Fibroblast of skin of left biceps (primary cell): Measurements from ENCODE around the gene NDOR1.
"Not testable (repeated sequence)": the region's sequence is repeated elsewhere in the genome, so short reads cannot be mapped to it uniquely, and the experiment has no call there.

Experiments
- DNase-seq, 2 experiments: peaks; one replicate each; pipeline ENCODE4 v3.0.0-alpha.2; 2013; ENCODE audit warnings: low read depth in 2 of 2

NDOR1 gene

DNA sequence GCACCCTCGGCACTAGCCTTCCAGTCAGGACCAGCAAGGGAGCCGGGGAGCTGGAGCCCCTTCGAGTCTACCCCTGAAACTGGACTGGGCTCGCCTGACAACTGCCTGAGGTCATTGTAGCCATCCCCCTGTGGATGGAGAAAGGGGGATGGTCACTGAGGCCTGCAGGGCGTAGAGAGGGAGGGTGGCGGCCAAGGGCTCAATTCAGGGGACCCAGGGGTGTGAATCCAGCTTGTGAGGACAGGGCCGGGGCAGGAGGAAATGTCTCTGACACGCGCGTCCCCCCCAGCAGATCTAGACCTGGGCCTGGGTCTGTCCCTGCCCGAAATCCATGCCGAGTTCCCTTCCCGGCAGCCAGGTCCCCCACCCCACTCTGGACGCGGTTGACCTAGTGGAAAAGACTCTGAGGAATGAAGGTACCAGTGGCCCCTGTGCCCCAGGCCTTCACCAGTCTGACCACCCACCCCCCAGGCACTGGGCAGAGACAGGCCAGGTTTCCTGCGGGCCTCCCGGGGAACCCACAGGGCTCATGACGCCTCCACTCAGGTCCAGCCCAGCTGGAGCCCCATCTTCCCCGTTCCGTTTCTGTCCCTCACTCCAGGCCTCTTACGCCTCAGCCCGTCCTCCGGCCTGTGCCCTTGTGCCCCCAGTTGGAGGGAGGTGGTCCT lies 26.0 kb downstream of the NDOR1 start:
- no peak for DNase-seq

DNA sequence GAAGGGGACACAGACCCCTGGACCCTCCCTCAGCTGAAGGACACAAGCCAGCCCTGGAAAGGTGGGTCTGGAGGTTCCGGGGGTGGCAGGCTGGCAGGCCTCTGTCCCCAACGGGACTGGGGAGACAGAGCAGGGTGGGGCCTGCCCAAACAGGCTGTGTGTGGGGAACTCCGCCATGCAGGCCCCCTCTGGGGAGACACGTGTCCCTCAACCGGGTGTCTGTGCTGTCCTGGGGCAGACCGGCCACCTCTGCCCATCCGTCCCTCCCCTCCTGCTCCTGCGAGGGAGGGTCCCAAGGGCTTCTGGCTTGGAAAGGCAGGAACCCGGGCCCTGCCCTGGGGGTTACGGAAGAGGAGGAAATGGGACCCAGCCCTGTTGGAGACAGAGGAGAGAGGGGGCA lies 26.6 kb downstream of the NDOR1 start:
- DNase-seq: no peak

DNA sequence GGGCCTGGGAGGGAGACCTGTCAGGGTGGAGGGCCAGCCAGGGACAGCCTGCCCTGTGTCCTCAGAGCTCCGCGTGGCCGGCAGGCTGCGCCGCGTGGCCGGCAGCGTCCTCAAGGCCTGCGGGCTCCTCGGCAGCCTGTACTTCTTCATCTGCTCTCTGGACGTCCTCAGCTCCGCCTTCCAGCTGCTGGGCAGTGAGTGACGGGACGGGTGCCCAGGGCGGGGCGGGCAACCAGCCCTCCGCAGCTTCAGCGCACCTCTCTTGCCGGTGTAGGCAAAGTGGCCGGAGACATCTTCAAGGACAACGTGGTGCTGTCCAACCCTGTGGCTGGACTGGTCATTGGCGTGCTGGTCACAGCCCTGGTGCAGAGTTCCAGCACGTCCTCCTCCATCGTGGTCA lies 27.0 kb downstream of the NDOR1 start:
- DNase-seq: no peak

DNA sequence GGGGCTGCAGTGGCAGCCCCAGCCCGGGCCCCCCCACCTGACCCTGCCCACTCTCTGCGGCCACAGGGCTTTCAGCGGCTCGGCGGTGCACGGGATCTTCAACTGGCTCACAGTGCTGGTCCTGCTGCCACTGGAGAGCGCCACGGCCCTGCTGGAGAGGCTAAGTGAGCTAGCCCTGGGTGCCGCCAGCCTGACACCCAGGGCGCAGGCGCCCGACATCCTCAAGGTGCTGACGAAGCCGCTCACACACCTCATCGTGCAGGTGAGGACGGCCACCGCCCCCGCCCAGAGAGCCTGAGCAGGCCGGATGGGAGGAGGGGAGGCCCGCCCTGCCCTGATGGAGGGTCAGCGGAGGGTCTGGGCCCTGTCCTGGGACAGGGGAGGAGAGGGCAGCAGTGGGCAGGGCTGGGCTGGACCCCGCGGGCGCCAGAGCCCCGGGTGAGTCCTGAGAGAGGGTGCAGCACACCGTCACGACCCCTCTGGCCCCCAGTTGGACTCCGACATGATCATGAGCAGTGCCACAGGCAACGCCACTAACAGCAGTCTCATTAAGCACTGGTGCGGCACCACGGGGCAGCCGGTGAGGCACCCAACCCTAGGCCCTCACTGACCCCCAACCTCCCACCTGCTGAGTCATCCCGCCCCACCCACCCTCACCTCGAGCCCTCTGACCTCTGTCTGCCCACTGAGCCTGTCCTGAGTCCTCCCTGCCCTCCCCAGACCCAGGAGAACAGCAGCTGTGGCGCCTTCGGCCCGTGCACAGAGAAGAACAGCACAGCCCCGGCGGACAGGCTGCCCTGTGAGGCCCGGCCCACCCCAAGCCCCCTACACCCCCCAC lies 27.9 kb downstream of the NDOR1 start:
- DNase-seq: no peak

GRCh38 chr9:137234055-137234697 lies 28.7 kb downstream of the NDOR1 start:
- no peak for DNase-seq

- DNase-seq: no peak
Measured at GRCh38 chr9:137234758-137235423, 29.4 kb downstream of the NDOR1 start.

- DNase-seq: no peak
Measured at GRCh38 chr9:137235424-137236237, 30.1 kb downstream of the NDOR1 start.

DNA sequence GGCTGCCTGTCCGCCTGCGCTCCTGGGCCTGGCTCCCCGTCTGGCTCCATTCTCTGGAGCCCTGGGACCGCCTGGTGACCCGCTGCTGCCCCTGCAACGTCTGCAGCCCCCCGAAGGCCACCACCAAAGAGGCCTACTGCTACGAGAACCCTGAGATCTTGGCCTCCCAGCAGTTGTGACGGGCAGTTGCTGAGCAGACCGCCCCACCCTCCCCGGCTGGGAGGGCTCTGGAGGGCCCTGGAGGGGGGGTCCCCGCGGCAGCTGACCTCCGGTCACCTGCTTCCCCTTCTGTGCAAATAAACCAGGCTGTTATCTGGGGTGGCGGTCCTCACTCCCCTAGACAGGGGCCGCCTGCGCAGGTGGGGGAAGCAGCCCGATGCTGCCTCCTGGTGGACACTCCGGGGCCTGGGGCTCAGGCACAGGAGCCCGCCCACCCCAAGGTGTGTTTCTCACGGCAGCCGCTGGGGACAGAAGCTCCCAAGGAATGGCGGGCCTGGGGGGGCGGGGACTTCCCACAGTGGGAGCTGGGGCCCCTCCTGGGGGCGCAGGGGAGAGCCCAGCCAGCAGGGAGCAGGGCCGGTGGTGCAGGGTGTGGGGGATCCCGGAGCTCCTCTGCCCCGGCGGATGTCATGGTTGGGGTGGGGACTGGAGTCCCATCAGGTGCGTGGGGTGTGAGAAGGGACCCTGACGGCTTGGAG lies 30.9 kb downstream of the NDOR1 start:
- no peak for DNase-seq

DNA sequence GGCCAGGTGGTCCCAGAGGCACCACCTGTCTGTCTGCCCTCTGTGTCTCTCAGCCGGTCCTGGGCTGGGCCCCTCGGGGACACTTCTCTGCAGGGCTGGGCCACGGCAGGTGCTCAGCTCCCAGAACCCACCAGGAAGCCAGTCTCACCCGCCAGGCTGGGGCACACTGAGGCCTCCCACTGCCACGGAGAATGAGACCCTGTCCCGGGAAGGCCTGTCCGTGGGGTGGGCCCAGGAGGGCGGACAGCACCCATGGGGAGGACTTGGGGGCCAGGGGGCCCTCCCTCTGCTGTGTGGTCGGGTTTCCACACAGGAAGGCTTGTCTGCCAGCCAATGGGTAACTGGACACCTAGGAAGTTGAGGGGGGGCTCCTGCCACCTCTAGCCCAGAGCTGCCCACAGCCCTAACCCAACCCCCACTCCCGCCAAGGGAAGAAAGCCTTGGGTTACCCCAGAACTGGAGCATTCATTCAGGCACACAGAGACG lies 31.5 kb downstream of the NDOR1 start:
- no peak for DNase-seq

- no peak for DNase-seq
Measured at GRCh38 chr9:137237759-137238726, 32.5 kb downstream of the NDOR1 start.

- not testable (repeated sequence) for DNase-seq
Measured at GRCh38 chr9:137239541-137240200, 34.2 kb downstream of the NDOR1 start.

DNA sequence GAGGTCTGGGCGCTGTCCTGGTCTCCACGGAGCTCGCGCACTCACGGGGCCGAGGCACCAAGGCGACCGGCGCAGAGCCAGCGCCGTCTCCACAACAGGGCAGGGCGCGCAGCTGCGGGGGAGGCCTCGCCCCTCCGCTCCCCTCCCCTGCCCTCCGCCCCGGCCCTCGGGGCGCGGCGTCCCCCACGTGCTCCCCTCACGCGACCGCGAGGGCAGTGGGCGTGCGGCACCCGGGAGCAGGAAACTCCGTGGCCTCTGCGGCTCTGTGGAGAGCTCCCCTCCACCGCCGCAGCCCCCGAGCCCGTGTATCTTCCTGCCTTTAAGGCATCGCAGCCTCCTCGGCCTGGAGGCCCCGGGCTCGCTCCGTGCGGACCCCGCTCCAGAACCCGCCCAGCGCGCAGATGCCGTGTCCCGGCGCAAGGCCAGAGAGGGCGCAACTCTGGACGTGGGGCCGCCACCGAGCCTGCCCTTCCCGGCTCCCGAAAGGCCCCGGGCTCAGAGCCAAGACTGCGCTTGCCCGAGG lies 34.9 kb downstream of the NDOR1 start:
- no peak for DNase-seq

GRCh38 chr9:137240841-137241489 lies 35.5 kb downstream of the NDOR1 start, which contains the start of gene TUBB4B:
Gene TUBB4B (plus strand): TSS chr9:137241287. CDS start chr9:137241361, 74 bp downstream.
- DNase-seq: peak; percentile 100

GRCh38 chr9:137241490-137242268 lies 36.2 kb downstream of the NDOR1 start:
- DNase-seq: no peak

DNA sequence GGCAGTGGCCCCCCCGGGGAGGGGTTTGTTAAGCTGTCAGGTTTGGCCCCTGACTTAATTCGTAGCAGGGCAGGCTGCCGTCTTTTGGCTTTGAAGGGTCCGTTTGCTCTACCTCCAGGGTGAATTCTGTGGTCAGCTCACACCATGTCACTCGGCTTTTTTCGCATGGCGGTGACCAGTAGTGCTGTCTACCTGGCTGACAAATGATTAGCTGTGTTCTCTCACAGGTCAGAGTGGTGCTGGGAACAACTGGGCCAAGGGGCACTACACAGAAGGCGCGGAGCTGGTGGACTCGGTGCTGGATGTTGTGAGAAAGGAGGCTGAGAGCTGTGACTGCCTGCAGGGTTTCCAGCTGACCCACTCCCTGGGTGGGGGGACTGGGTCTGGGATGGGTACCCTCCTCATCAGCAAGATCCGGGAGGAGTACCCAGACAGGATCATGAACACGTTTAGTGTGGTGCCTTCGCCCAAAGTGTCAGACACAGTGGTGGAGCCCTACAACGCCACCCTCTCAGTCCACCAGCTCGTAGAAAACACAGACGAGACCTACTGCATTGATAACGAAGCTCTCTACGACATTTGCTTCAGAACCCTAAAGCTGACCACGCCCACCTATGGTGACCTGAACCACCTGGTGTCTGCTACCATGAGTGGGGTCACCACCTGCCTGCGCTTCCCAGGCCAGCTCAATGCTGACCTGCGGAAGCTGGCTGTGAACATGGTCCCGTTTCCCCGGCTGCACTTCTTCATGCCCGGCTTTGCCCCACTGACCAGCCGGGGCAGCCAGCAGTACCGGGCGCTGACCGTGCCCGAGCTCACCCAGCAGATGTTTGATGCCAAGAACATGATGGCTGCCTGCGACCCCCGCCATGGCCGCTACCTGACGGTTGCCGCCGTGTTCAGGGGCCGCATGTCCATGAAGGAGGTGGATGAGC lies 37.0 kb downstream of the NDOR1 start:
- DNase-seq: no peak

- DNase-seq: not testable (repeated sequence)
Measured at GRCh38 chr9:137243266-137243625, 37.7 kb downstream of the NDOR1 start.
